Measurements from ENCODE around the gene NAV2. TPM values are rescaled to one million over a fixed set of nuclear protein-coding genes. Genes with fewer than 3 reads are reported as not detected.

The NAV2 gene
- total and polyA plus RNA-seq, 2 experiments from 2014 or later: 26.0 to 45.0 TPM

DNA sequence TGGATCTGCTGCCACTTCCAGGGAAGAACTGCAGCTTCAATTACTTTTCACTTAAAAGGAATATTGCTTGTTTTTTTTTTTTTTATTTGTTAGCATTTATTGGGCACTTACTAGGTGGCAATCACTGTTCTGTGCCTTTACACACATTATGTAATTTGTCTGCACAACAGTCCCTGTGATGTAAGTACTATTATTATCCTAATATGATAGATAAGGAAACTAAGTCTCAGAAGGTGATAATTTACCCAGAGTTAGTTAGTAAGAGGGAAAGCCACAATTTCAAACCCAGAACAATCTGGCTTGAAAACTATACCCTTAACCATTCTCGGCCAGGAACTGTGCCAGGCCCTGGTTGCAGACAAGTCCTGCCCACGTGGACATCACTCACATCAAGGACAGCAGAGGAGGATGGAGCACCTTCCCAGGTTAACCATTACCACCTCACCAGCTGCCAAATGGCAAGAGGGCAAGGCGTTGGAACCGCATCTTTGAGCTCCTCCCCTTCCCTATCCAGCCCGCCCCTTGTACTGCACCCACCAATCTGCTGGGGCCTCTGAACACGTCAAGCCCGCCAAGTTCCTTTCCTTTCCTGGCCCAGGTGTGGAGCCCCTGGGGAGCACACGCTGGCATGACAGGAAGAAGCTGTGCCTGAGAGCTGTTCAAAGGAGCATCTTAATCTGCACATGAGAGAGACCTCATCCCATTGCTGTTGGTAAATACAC lies 78.4 kb downstream of the NAV2 start:
- ATAC-seq (peak; percentile 97), DNase-seq (ENCODE audit: low spot score) (peak; percentile 93)
- peaks cover 8% of the 10 kb centered on the region for H3K36me3 Mint-ChIP-seq (ENCODE audit: low read depth)
- H3K79me2 ChIP-seq (replicated peaks; ENCODE audit: insufficient read depth): peaks cover 86% of the 10 kb centered on the region
- no peaks in the 10 kb centered on the region for H3K27me3 ChIP-seq (ENCODE audit: insufficient read depth)
- TF ChIP-seq ZNF114 (CRISPR knock-in tag; IDR thresholded peaks at IDR 0.05): no peak
- no peak for TF ChIP-seq NANOG (IDR thresholded peaks at IDR 0.05; ENCODE audit: borderline replicate concordance)
- TF ChIP-seq EZH2phosphoT487 (IDR thresholded peaks at IDR 0.05; ENCODE audit: unreplicated experiment): no peak
- TF ChIP-seq, protein P1, sequence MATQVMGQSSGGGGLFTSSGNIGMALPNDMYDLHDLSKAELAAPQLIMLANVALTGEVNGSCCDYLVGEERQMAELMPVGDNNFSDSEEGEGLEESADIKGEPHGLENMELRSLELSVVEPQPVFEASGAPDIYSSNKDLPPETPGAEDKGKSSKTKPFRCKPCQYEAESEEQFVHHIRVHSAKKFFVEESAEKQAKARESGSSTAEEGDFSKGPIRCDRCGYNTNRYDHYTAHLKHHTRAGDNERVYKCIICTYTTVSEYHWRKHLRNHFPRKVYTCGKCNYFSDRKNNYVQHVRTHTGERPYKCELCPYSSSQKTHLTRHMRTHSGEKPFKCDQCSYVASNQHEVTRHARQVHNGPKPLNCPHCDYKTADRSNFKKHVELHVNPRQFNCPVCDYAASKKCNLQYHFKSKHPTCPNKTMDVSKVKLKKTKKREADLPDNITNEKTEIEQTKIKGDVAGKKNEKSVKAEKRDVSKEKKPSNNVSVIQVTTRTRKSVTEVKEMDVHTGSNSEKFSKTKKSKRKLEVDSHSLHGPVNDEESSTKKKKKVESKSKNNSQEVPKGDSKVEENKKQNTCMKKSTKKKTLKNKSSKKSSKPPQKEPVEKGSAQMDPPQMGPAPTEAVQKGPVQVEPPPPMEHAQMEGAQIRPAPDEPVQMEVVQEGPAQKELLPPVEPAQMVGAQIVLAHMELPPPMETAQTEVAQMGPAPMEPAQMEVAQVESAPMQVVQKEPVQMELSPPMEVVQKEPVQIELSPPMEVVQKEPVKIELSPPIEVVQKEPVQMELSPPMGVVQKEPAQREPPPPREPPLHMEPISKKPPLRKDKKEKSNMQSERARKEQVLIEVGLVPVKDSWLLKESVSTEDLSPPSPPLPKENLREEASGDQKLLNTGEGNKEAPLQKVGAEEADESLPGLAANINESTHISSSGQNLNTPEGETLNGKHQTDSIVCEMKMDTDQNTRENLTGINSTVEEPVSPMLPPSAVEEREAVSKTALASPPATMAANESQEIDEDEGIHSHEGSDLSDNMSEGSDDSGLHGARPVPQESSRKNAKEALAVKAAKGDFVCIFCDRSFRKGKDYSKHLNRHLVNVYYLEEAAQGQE (IDR thresholded peaks at IDR 0.05; ENCODE audit: unreplicated experiment): no peak
- no peak for TF ChIP-seq CTCF (conservative IDR thresholded peaks at IDR 0.05; ENCODE audit: low read depth in 2 of 2)
- TF ChIP-seq JUNB (IDR thresholded peaks at IDR 0.05; ENCODE audit: unreplicated experiment): no peak
- TF ChIP-seq ZNF462 (CRISPR knock-in tag; IDR thresholded peaks at IDR 0.05): peak; percentile 79
- peak; percentile 39; the same call in 1 of the 2 replicates for TF ChIP-seq POLR2AphosphoS5 (IDR thresholded peaks at IDR 0.05; ENCODE audit: low read depth)
- TF ChIP-seq CREB1 (CRISPR knock-in tag; IDR thresholded peaks at IDR 0.05; ENCODE audit: low read depth): peak; percentile 73
- no peak for TF ChIP-seq STAT1 (IDR thresholded peaks at IDR 0.05; ENCODE audit: unreplicated experiment)
- no peaks in the 10 kb centered on the region for H3K9me2 ChIP-seq (ENCODE audit: insufficient read depth)
- H3K4me1 Mint-ChIP-seq: peaks cover 74% of the 10 kb centered on the region
- H3F3A ChIP-seq (replicated peaks; ENCODE audit: low read depth): no peaks in the 10 kb centered on the region
- H3K27ac ChIP-seq (ENCODE audit: low read depth): no peak overlapping the region
- no peaks in the 10 kb centered on the region for H3K9me3 Mint-ChIP-seq
- peak overlapping the region; percentile 50 for H3K4me2 ChIP-seq
- H3K4me1 ChIP-seq (ENCODE audit: insufficient read depth): peaks cover 63% of the 10 kb centered on the region
- H4K20me1 ChIP-seq (replicated peaks; ENCODE audit: insufficient read depth): no peaks in the 10 kb centered on the region; the same call in 1 of the 2 replicates
- no peak overlapping the region for H3K27ac Mint-ChIP-seq
- H3K4me3 ChIP-seq: no peak overlapping the region
- H3K4me3 Mint-ChIP-seq: no peak overlapping the region
- H3K36me3 ChIP-seq (ENCODE audit: insufficient read depth): no peaks in the 10 kb centered on the region
- peaks cover 10% of the 10 kb centered on the region for H3K27me3 Mint-ChIP-seq (ENCODE audit: insufficient read depth, low read depth, poor library complexity)
- no peak overlapping the region for H2AFZ ChIP-seq

Data from GM23338 (cell line).